Skeletal muscle cell (primary cell): ENCODE results near the gene ADRA2C.

Experiments
- DNase-seq: peaks from one replicate; pipeline ENCODE4 v3.0.0-alpha.2; 2010; ENCODE audit warnings: low read depth
- H3K4me3 ChIP-seq: 2 replicates; pipeline ENCODE4 v1.5.1; 2011; ENCODE audit warnings: low read depth, mild to moderate bottlenecking, control low read depth, low read length, moderate library complexity

ADRA2C gene

GRCh38 chr4:3773552-3774001 is 7.4 kb downstream of the ADRA2C start:
- no peak overlapping the region for H3K4me3 ChIP-seq
- no peak for DNase-seq

- DNase-seq, result no peak
- H3K4me3 ChIP-seq, result no peak overlapping the region
These were observed 8.2 kb downstream of the ADRA2C start for GRCh38 chr4:3774253-3774883.

GRCh38 chr4:3775005-3775404 is 8.8 kb downstream of the ADRA2C start:
- H3K4me3 ChIP-seq, result no peak overlapping the region
- no peak for DNase-seq

DNA sequence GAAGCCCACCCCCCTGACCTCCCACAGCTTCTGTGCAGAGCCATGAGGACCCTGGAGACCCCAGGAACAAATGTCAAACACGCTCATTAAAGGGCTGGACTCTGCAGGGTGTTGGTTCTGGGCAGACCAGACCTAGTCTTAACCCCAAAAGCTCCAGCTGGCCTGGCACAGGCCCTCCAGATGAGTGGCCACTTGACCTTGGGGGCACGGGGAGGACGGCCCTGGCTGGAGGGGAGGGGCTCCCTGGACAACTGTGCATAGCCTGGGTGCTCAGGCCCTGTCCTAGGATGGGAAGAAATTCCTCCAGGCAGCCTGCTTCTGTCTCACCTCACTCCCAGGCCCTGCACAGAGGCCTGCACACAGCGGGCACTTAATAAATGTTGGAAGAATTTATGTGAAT is 9.4 kb downstream of the ADRA2C start:
- DNase-seq, result no peak
- H3K4me3 ChIP-seq, result no peak overlapping the region

- no peak for DNase-seq
- no peak overlapping the region for H3K4me3 ChIP-seq
These were observed 10.2 kb downstream of the ADRA2C start for GRCh38 chr4:3776166-3777032.

- DNase-seq, result no peak
These were observed 10.8 kb downstream of the ADRA2C start for GRCh38 chr4:3777033-3777390.

GRCh38 chr4:3777669-3778068 is 11.5 kb downstream of the ADRA2C start:
- no peak overlapping the region for H3K4me3 ChIP-seq
- no peak for DNase-seq

More at GRCh38 chr4:3777033-3777390, 10.8 kb downstream of the ADRA2C start:
- no peak overlapping the region for H3K4me3 ChIP-seq

DNA sequence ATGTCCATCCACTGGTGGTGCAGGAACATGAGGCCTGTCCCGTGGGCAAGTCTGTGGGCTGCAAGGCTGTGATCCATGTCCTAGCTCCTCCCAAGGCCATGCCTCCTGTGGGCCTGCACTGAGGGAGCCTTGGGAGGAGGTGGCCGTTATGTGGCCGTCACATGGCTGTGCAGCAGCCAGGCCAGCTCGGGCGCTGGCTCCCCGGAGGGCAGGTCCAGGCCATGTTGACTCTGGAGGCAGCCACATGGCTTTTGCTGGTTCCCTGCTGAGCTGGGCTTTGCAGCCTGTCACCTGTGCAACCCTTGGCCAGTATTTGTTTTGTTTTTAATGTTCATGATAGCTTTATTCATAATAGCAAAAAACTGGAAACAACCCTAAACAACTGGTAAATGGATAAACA is 13.3 kb downstream of the ADRA2C start:
- DNase-seq, result no peak
- no peak overlapping the region for H3K4me3 ChIP-seq

- DNase-seq, result no peak
- H3K4me3 ChIP-seq, result no peak overlapping the region
These were observed 14.4 kb downstream of the ADRA2C start for GRCh38 chr4:3780347-3781171.

DNA sequence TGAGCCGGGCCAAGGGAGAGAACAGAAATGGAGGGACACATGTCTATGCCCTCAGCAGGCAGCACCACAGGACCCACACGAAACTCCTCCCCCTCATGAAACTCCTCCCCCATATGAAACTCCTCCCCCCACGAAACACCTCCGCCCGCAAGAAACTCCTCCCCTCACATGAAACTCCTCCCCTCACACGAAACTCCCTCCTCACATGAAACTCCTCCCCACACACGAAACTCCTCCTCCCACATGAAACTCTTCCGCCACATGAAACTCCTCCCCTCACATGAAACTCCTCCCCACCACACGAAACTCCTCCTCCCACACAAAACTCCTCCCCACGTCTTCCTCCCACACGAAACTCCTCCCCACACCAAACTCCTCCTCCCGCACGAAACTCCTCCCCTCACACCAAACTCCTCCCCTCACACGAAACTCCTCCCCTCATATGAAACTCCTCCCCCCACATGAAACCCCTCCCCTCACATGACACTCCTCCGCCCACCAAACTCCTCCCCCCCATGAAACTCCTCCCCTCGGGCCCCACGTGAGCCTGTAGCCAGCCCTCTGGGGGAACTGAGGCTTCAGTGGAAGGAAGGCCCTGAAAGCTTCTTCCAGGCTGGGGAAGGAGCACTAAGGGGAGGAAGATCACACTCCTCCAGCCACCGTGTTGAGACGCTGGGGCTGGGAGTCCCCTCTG is 15.2 kb downstream of the ADRA2C start:
- no peak for DNase-seq
- H3K4me3 ChIP-seq, result no peak overlapping the region

DNA sequence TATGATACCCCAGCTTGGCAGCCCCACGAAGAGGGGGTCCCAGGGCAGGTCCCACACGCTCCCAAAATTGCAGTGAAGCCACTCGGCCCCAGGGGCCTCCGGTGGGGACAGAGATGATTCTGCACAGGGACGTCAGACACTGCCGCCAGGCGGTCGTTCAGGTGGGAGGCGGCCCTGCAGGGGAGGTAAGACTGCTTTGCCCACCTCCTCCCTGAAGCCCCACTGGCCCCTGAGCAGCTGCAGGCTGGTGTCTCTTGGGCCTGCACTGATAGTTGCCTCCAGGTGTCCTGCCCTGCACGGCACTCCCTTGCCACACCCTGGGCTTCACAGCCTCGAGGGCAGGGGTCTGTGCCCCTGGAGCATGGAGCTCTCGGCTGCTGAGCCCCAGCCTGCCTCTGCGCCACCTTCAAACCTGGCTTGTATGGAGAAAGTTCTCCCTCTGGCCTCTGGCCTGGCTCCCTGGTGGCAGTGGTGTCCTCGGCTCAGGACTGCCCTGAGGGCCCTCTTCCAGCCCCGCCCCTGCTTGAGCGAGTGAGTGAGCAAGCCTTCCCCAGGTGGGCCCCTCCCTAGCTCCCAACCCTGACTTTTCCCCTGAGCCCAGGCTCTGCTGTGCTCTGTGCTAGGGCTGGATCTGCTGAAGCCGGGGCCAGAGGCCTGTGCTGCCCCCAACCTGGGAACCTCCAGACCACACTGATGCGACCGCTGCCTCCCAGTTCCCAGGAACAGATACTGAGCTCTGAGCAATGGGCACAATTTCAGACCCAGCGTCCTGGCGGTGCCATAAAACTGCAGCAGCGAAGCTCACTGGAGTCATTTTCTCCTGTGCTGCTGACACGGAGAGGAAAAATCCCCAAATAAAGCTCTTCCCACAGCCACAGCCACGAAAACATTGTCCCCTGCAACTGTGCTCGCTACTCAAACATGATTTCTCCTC is 16.1 kb downstream of the ADRA2C start:
- no peak for DNase-seq
- no peak overlapping the region for H3K4me3 ChIP-seq

GRCh38 chr4:3783693-3784306 is 17.6 kb downstream of the ADRA2C start:
- no peak overlapping the region for H3K4me3 ChIP-seq
- no peak for DNase-seq

GRCh38 chr4:3784454-3785291 is 18.5 kb downstream of the ADRA2C start:
- no peak overlapping the region for H3K4me3 ChIP-seq

GRCh38 chr4:3785292-3785565 is 19.0 kb downstream of the ADRA2C start:
- DNase-seq, result no peak
- no peak overlapping the region for H3K4me3 ChIP-seq

More at GRCh38 chr4:3784454-3785291, 18.5 kb downstream of the ADRA2C start:
- no peak for DNase-seq

DNA sequence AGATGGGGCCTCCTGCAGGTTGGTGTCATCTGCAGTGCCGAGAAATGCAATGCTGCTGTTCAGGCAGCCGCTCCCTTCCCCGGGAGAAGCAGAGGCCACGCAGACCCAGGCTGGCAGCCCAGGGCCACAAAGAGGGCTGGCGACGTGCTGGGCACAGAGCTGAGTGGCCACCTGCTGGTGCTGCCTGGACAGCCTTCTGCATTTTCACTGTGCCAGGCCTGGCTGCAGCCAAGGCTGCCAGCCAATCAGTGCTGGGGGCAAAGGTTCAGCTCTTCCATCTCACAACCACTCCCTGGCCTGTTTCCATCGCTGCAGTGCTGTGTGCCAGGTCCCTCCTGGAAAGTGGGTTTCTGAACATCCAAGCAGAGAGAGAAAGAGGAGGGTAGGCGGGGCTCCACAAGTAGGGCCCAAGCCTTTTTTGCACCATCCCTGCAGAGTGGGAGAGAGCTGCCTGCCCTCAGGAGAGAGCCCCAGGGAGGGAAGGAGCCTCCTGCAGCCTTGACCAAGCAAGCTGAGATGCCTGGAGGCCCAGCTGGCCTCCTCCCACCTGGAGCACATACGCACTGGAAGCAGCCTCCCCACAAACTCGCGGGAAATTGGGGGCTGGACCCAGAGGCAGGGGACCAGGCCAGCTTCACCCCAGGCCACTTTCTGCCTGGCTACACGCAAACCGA is 20.1 kb downstream of the ADRA2C start:
- no peak overlapping the region for H3K4me3 ChIP-seq
- no peak for DNase-seq

- no peak for DNase-seq
These were observed 21.5 kb downstream of the ADRA2C start for GRCh38 chr4:3787489-3788365.

More at GRCh38 chr4:3787489-3788365, 21.5 kb downstream of the ADRA2C start:
- H3K4me3 ChIP-seq, result no peak overlapping the region
